GM12892 (cell line): ENCODE results near the gene LAMA2.

Experiments used
- DNase-seq: peaks from one replicate; pipeline ENCODE4 v3.0.0; 2011; ENCODE audit not compliant: insufficient read length
- FAIRE-seq: peaks from 2 replicates; lab custom pipeline; 2011; peaks lifted over from hg19 to GRCh38; lab: Jason Lieb, UNC
- POLR2A ChIP-seq: IDR thresholded peaks from 2 replicates; pipeline ENCODE4 v1.6.1; 2011; ENCODE audit warnings: low read depth, low read length, control low read depth
- POLR2AphosphoS5 ChIP-seq: IDR thresholded peaks from 2 replicates; pipeline ENCODE4 v1.6.1; 2011; ENCODE audit warnings: low read depth, low read length, control low read depth
- TAF1 ChIP-seq: IDR thresholded peaks from 2 replicates; pipeline ENCODE4 v1.6.1; 2011; ENCODE audit warnings: low read depth, mild to moderate bottlenecking, control low read depth, low read length, borderline replicate concordance

LAMA2 gene

DNA sequence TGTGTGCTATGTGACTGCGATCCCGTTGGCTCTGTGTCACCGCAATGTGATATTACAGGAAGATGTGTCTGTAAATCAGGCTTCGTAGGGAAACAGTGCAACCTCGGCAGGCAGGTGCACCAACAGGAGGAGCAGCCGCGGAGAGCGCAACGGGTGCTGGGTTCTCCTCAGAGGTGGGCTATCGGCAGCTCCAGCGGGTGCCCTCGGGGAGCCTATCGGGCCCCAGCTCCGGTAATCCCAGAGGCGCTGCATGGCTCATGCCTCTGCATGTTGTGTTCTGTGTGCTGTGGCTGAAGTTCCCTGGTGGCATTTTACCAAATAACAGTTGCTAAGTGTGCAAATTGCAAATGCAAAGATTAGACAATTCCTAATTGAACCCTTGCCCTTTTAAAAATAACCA, 409.9 kb downstream of the LAMA2 start:
- TF ChIP-seq POLR2AphosphoS5: no peak
- no peak for TF ChIP-seq TAF1
- TF ChIP-seq POLR2A: no peak
- DNase-seq (no peak), FAIRE-seq (no peak)

DNA sequence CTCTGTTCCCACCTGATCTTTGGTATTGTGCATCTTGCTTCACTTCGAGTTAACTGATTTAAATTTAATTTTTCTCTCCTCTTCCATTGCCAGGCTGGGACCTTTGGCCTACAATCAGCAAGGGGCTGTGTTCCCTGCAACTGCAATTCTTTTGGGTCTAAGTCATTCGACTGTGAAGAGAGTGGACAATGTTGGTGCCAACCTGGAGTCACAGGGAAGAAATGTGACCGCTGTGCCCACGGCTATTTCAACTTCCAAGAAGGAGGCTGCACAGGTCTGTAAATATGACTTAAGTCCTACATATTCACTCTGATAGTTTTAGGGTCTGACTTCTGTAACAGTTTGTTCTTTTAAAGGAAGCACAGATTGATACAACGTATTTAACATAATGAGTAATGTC, 414.7 kb downstream of the LAMA2 start:
- DNase-seq (no peak), FAIRE-seq (no peak)
- TF ChIP-seq POLR2A: no peak
- no peak for TF ChIP-seq TAF1
- no peak for TF ChIP-seq POLR2AphosphoS5

DNA sequence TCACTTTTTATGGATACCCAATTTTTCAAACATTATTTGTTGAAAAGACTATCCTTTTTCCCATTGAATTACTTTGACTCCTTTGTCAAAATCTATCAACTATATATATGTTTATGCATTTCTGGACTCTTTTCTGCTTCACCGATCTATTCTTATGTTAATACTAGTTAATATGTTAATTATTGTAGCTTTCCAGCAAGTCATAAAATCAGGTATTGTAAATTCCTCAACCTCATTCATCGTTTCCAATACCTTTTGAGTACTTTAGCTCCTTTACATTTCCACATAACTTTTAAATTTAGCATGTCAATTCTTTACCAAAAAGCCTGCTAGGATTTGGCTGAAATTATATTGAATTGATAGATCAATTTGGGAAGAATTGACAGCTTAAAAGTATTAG, 419.7 kb downstream of the LAMA2 start:
- FAIRE-seq (no peak), DNase-seq (no peak)
- TF ChIP-seq POLR2A: no peak
- no peak for TF ChIP-seq TAF1
- TF ChIP-seq POLR2AphosphoS5: no peak

DNA sequence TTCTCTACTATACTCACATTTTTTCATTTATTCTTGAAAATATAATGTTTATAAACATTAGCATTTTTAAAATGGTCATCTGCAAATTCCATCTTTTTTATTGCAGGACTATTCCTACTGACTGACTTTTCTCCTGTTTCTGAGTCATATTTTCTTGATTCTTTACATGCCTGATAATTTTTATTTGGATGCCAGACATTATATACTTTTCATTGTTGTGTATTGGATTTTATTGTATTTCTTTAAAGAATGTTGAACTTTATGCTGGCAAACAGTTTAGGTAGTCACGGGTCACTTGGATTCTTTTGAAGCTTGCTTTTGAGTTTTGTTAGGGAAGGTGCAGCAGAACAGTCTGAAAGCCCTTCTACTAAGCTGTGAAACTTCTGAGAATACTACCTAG, 423.9 kb downstream of the LAMA2 start:
- no peak for FAIRE-seq
- DNase-seq: no peak
- TF ChIP-seq POLR2AphosphoS5 (no peak), POLR2A (no peak), TAF1 (no peak)

DNA sequence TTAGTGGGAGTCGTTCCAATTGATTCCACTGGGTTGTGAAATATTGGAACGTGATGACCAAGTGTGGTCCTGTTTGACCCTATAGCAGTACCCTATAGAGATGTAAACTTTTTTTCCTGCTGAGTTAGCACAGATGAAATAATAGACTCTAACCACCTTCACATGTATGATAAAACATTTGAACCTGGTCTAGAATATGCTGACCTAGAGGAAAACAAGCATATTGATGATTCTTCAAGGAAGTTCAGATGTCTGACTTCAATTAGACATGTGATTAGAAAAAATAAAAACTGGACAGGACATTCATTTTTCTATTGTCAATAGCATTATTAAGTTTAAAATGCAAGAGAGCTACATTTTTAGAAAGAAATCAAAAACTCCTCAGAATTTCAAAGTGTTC, 424.9 kb downstream of the LAMA2 start:
- DNase-seq (no peak), FAIRE-seq (no peak)

DNA sequence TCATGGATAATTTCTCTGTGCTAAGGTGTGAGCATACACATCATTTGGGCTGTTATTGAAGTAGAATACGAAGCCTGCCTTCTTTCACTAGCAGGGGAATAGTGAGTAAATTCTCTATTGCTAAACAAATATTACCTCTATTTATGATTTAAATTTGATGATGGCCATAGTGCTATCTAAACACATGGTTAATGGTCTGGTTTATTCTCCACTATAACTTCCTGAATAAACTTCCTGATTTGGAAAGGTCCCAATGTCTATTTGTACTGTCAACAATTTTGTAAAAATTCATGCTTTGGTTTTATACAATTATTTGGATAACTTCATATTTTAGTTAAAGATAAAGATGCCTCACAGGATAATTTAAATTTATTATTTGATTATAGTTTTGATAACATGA, 426.2 kb downstream of the LAMA2 start:
- FAIRE-seq (no peak), DNase-seq (no peak)
- TF ChIP-seq TAF1: no peak
- TF ChIP-seq POLR2A: no peak
- no peak for TF ChIP-seq POLR2AphosphoS5

More for the DNA sequence above, 424.9 kb downstream of the LAMA2 start:
- TF ChIP-seq POLR2AphosphoS5 (no peak), TAF1 (no peak), POLR2A (no peak)

DNA sequence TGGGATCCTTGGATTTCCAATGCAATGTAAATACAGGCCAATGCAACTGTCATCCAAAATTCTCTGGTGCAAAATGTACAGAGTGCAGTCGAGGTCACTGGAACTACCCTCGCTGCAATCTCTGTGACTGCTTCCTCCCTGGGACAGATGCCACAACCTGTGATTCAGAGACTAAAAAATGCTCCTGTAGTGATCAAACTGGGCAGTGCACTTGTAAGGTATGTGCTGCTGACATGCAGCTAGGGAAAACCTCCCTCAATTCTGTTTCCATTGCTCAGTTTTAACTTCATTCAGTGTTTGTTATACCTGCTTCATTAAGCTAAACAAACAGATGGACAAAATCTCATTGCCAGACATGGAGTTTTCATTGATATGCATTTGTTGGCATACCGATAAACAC, 429.9 kb downstream of the LAMA2 start:
- DNase-seq: no peak
- TF ChIP-seq TAF1: no peak
- no peak for TF ChIP-seq POLR2A
- no peak for TF ChIP-seq POLR2AphosphoS5
- no peak for FAIRE-seq

GRCh38 chr6:129314575-129314974, 431.6 kb downstream of the LAMA2 start:
- TF ChIP-seq POLR2A (no peak), POLR2AphosphoS5 (no peak), TAF1 (no peak)
- FAIRE-seq (no peak), DNase-seq (no peak)

DNA sequence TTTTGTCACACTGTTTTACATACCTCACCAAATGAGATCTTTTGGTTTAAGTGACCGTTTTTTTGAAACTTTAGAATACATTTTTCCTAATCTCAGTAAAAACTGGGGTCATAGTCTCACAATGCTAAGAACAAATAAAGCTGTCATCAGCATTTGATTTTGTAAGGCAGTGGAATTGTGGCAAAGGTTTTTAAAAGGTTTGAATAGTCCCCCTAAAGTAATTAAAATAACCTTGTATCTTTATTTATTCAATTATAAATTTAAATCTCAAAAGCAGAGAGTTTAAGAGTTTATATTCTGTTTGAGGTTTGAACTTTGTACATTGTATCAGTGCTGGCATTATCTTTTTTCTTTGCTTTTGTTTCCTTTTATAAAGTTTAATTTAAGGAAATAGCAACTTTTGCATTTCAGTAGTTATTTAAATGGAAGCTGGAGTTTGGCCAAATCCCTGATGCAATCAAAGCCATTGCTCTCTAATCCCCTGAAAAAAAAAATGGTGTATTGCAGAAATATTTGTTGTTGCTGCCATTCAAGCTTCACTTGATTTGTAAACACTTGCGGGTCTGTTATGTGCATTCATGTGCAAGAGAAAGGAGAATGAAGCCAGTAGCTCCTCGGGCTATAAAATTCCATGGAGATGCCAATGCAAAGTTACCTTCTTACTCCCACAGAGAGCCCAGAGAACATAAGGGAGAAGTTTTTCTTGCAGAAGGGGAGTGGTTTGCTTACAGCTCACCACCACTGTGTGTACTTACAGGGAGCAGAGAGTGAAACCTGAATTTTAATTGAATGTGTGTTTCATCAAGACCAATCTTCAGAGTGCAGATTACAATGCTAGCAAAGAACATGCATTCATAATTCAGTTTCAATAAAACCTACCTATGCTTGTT, 435.2 kb downstream of the LAMA2 start:
- no peak for DNase-seq
- FAIRE-seq: no peak
- no peak for TF ChIP-seq TAF1
- no peak for TF ChIP-seq POLR2AphosphoS5
- no peak for TF ChIP-seq POLR2A

GRCh38 chr6:129320892-129321291, 438.0 kb downstream of the LAMA2 start:
- TF ChIP-seq POLR2AphosphoS5: no peak
- TF ChIP-seq POLR2A: no peak
- TF ChIP-seq TAF1: no peak
- FAIRE-seq (no peak), DNase-seq (no peak)

DNA sequence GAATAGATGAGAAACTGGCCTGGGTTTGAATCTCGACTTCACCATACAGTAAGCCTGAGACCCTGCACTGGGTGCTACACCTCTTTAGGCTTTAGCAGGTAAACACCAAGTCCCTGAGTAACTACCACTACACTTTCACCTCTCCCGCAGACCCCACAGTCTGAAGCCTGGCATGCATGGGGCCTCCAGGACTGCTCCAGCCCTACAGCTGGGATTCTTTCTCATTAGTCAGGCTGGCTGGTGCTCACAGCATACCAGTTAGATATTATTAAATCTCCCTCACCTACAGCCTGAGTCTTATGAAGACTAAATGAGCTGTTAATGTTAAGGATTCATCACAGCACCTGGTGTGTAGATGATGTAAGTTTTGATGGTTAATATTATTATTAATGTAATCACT, 438.4 kb downstream of the LAMA2 start:
- no peak for TF ChIP-seq POLR2A
- no peak for TF ChIP-seq TAF1
- TF ChIP-seq POLR2AphosphoS5: no peak
- no peak for FAIRE-seq
- DNase-seq: no peak

GRCh38 chr6:129324345-129324744, 441.4 kb downstream of the LAMA2 start:
- no peak for DNase-seq
- FAIRE-seq: no peak

More at GRCh38 chr6:129324345-129324744, 441.4 kb downstream of the LAMA2 start:
- TF ChIP-seq TAF1 (no peak), POLR2A (no peak), POLR2AphosphoS5 (no peak)
